ENCODE results near the gene ADGRG2.

DNA sequence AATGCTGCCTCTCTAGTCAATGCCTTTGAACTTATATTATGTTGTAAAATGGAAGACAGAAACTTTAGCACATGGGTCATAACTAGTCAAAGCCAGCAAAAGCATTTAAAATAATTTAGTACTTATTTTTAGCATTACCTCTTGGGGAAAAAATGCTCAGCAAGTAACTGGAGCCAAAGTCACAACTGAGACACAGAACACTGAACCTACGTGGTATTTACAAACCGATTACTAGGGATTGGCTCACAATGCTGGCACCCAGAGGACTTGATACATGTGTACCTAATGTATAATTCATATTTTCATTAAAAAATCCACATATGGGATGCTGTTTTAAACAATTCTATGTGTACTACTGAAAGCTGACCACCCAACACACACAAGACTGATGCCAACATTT, 176.8 kb downstream of the ADGRG2 start:
- TF ChIP-seq, protein P1, sequence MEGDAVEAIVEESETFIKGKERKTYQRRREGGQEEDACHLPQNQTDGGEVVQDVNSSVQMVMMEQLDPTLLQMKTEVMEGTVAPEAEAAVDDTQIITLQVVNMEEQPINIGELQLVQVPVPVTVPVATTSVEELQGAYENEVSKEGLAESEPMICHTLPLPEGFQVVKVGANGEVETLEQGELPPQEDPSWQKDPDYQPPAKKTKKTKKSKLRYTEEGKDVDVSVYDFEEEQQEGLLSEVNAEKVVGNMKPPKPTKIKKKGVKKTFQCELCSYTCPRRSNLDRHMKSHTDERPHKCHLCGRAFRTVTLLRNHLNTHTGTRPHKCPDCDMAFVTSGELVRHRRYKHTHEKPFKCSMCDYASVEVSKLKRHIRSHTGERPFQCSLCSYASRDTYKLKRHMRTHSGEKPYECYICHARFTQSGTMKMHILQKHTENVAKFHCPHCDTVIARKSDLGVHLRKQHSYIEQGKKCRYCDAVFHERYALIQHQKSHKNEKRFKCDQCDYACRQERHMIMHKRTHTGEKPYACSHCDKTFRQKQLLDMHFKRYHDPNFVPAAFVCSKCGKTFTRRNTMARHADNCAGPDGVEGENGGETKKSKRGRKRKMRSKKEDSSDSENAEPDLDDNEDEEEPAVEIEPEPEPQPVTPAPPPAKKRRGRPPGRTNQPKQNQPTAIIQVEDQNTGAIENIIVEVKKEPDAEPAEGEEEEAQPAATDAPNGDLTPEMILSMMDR (IDR thresholded peaks at IDR 0.05; ENCODE audit: poor library complexity, severe bottlenecking): no peak
- no peak for TF ChIP-seq TAF1 (IDR thresholded peaks at IDR 0.05; ENCODE audit: low read depth)
- no peak for TF ChIP-seq POLR2AphosphoS5 (IDR thresholded peaks at IDR 0.05)
- no peak for TF ChIP-seq EZH2 (IDR thresholded peaks at IDR 0.05; ENCODE audit: borderline replicate concordance, insufficient read depth, low read length, poor library complexity, severe bottlenecking)
- no peak for TF ChIP-seq RAD21 (conservative IDR thresholded peaks at IDR 0.05)
